NCI-H2227 treated with DMSO at 0.1 percent for 48 hours (cell line): Measurements from ENCODE around the gene ST3GAL5.

ENCODE experiments used
- DNase-seq: peaks from one replicate; lab custom pipeline; 2025; lab: John Stamatoyannopoulos, UW

The ST3GAL5 gene

GRCh38 chr2:85790032-85790431 is 98.8 kb downstream of the ST3GAL5 start:
- DNase-seq = no peak

GRCh38 chr2:85789271-85789670 is 99.5 kb downstream of the ST3GAL5 start:
- DNase-seq = no peak

GRCh38 chr2:85788603-85789002 is 100.2 kb downstream of the ST3GAL5 start:
- no peak for DNase-seq

- DNase-seq = no peak
Observed at GRCh38 chr2:85787981-85788340, 100.8 kb downstream of the ST3GAL5 start.

- DNase-seq = no peak
Observed at GRCh38 chr2:85787282-85787980, 101.4 kb downstream of the ST3GAL5 start.
